B cell (primary cell): ENCODE results near the gene ZNF141. TPM values are rescaled to one million over a fixed set of nuclear protein-coding genes. Genes with fewer than 3 reads are reported as not detected.
"Not testable (repeated sequence)": the region's sequence is repeated elsewhere in the genome, so short reads cannot be mapped to it uniquely, and the experiment has no call there.

Experiments
- ATAC-seq: fragments of 200-7000 bp; cut with Tn5 transposase; one replicate; pipeline ENCODE4 v1.10.0; 2021; ENCODE audit warnings: low read depth, mild to moderate bottlenecking, moderate number of reproducible peaks, moderate library complexity
- CTCF ChIA-PET: fragments of 350-600 bp; sonication (Branson Sonifier 250); formaldehyde crosslinking; loops from one replicate; lab custom pipeline; 2021; ENCODE audit warnings: antibody characterized with exemption, inconsistent platforms; lab: Charles Lee
- POLR2A ChIA-PET: fragments of 350-600 bp; sonication (Branson Sonifier 250); formaldehyde crosslinking; loops from one replicate; lab custom pipeline; 2021; ENCODE audit warnings: antibody characterized with exemption; lab: Charles Lee
- DNase-seq: peaks from one replicate; pipeline ENCODE4 v3.0.0; 2013
- H2AFZ ChIP-seq: 2 replicates; pipeline ENCODE4 v1.6.1; 2012; ENCODE audit warnings: mild to moderate bottlenecking, low read depth, low read length; ENCODE audit not compliant: insufficient read depth, poor library complexity, severe bottlenecking
- H3K27ac ChIP-seq, 2 donors: 1 replicate in 1 of 2; 2 replicates in 1 of 2; pipeline ENCODE4 v1.5.1; 2012 to 2013; ENCODE audit warnings: low read length in 2 of 2, mild to moderate bottlenecking in 2 of 2, moderate library complexity in 1 of 2
- H3K27me3 ChIP-seq, 4 experiments: fragments of 200-600 bp in 1 of 4; sonication (generic) in 1 of 4; replicated peaks in 1 of 4; 1 replicate in 2 of 4; 2 replicates in 2 of 4; pipeline versions ENCODE4 v1.6.1 to v1.7.0; 2013 to 2016; ENCODE audit warnings: low read length in 3 of 4, mild to moderate bottlenecking in 2 of 4, mixed read lengths in 1 of 4, moderate library complexity in 1 of 4; ENCODE audit not compliant: insufficient read depth in 4 of 4, control insufficient read depth in 3 of 4; ENCODE audit errors: control extremely low read depth in 1 of 4
- H3K36me3 ChIP-seq, 2 experiments: replicated peaks in 1 of 2; 1 replicate in 1 of 2; 2 replicates in 1 of 2; pipeline versions ENCODE4 v1.6.1 to v1.7.1; 2013; ENCODE audit warnings: low read length in 1 of 2; ENCODE audit not compliant: insufficient read depth in 2 of 2, control insufficient read depth in 1 of 2; ENCODE audit errors: control extremely low read depth in 1 of 2, extremely low read depth in 1 of 2
- H3K4me1 ChIP-seq, 2 donors: fragments of 200-600 bp in 1 of 2; sonication (generic) in 1 of 2; 1 replicate in 1 of 2; 2 replicates in 1 of 2; pipeline versions ENCODE4 v1.5.1 to v1.6.1; 2013 to 2017; ENCODE audit warnings: low read length in 2 of 2; ENCODE audit not compliant: control insufficient read depth in 2 of 2, insufficient read depth in 2 of 2
- H3K4me2 ChIP-seq: replicated peaks from 2 replicates; pipeline ENCODE3; 2012; ENCODE audit warnings: mild to moderate bottlenecking, low read depth, low read length; ENCODE audit not compliant: poor library complexity, severe bottlenecking
- H3K4me3 ChIP-seq, 5 experiments: fragments of 200-600 bp in 1 of 5; sonication (generic) in 1 of 5; 1 replicate in 3 of 5; 2 replicates in 2 of 5; pipeline versions ENCODE4 v1.5.1 to v1.7.0; 2011 to 2016; ENCODE audit warnings: low read length in 4 of 5, mild to moderate bottlenecking in 4 of 5, low read depth in 2 of 5, control low read depth in 1 of 5, moderate library complexity in 1 of 5; ENCODE audit not compliant: insufficient read depth in 1 of 5; ENCODE audit errors: control extremely low read depth in 1 of 5, extremely low read depth in 1 of 5
- H3K79me2 ChIP-seq: fragments of 200-600 bp; sonication (generic); one replicate; pipeline ENCODE4 v1.6.0; 2016; ENCODE audit warnings: low read length; ENCODE audit not compliant: control insufficient read depth, insufficient read depth
- H3K9ac ChIP-seq: fragments of 200-600 bp; sonication (generic); 2 replicates; pipeline ENCODE4 v1.6.1; 2017; ENCODE audit warnings: mild to moderate bottlenecking, low read length, moderate library complexity
- H3K9me3 ChIP-seq, 3 donors: one replicate each; pipeline versions ENCODE4 v1.6.1 to v1.7.1; 2013; ENCODE audit warnings: low read length in 2 of 3; ENCODE audit not compliant: control insufficient read depth in 2 of 3, insufficient read depth in 1 of 3; ENCODE audit errors: control extremely low read depth in 1 of 3
- H4K20me1 ChIP-seq: 2 replicates; pipeline ENCODE4 v1.6.0; 2012; ENCODE audit warnings: mild to moderate bottlenecking, low read length; ENCODE audit not compliant: insufficient read depth, control insufficient read depth, poor library complexity, severe bottlenecking
- H3K27ac Mint-ChIP-seq: one replicate; pipeline ENCODE4 v1.8.0; 2021; ENCODE audit warnings: mixed read lengths
- H3K27me3 Mint-ChIP-seq: one replicate; pipeline ENCODE4 v1.8.0; 2021; ENCODE audit warnings: mixed read lengths
- H3K4me1 Mint-ChIP-seq: one replicate; pipeline ENCODE4 v1.8.0; 2021; ENCODE audit warnings: mixed read lengths
- H3K4me3 Mint-ChIP-seq: one replicate; pipeline ENCODE4 v1.8.0; 2021; ENCODE audit warnings: mixed read lengths
- H3K9me3 Mint-ChIP-seq: one replicate; pipeline ENCODE4 v1.8.0; 2022; ENCODE audit warnings: mixed read lengths; ENCODE audit not compliant: insufficient read depth
- EZH2 ChIP-seq: IDR thresholded peaks from 2 replicates; pipeline ENCODE4 v1.6.1; 2012; ENCODE audit warnings: borderline replicate concordance, low read depth, mild to moderate bottlenecking, moderate library complexity, low read length; ENCODE audit not compliant: insufficient read depth, poor library complexity, severe bottlenecking
- WGBS: methylation state at CpG from one replicate; pipeline ENCODE4 v1.1.5; 2013; ENCODE audit warnings: missing lambda C conversion rate; ENCODE audit not compliant: insufficient coverage; 5-methylcytosine and 5-hydroxymethylcytosine counted together
- intact Hi-C: fragments of 100-400 bp; cut with micrococcal nuclease; formaldehyde crosslinking; loops from one replicate; pipeline ENCODE4 v1.10.0; 2022
- polyA plus RNA-seq: library from polyadenylated mRNA; depleted of rRNA; stranded (reverse); fragments of >200 nt; gene quantifications from 2 replicates; pipeline ENCODE4 v1.2.3, GENCODE V29; 2012
- total RNA-seq, 2 donors: library from RNA; stranded (reverse); fragments of 120-200 nt in 1 of 2; gene quantifications; 1 replicate in 1 of 2; 2 replicates in 1 of 2; pipeline versions ENCODE4 v1.2.3 to v1.2.4, GENCODE V29; 2013 to 2022
- TF ChIP-seq, protein P1 (sequence below): fragments of 200-600 bp; IDR thresholded peaks from one replicate; pipeline ENCODE4 v1.8.0; 2022; ENCODE audit warnings: antibody characterized with exemption, mild to moderate bottlenecking

ZNF141 gene
- total and polyA plus RNA-seq, 2 donors (not counting 1 experiment from before 2014, with no cell fraction given), result 8.0 to 68.1 TPM

DNA sequence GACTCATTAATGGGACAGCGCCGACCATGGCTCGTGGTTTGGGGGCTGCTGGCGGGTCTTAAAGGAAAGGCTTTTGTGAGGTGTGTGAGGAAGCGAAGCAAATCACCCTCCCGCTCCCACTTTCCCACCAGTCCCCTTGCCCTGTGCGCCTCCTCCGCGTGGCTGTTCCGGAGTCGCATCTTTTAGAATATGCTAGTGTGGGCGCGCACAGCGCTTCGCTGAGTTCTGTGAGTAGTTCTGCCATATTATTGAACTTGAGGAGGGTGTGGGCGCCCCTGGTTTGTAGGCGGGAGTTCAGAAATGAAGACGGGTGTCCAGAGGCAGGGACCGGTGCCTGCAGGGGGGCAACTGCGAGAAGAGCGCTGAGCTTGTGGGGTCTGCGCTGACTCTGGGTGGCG, 49.1 kb downstream of the ZNF141 start:
- H3K9me3 Mint-ChIP-seq, result peaks cover 14% of the 10 kb centered on the region
- H3K27ac Mint-ChIP-seq, result no peak overlapping the region
- Histone ChIP-seq H3K9me3 (peaks cover 10 to 86% (median 81%) of the 10 kb centered on the region in 3 donors), H3K4me2 (no peak overlapping the region), H3K27ac (no peak overlapping the region), H3K4me1 (peaks cover 6 to 8% of the 10 kb centered on the region in 2 donors), H4K20me1 (no peaks in the 10 kb centered on the region), H3K9ac (no peak overlapping the region), H3K4me3 (no peak overlapping the region), H3K79me2 (no peaks in the 10 kb centered on the region), H3K36me3 (no peaks in the 10 kb centered on the region), H2AFZ (no peak overlapping the region), H3K27me3 (no peaks in the 10 kb centered on the region)
- H3K4me1 Mint-ChIP-seq, result peaks cover 9% of the 10 kb centered on the region
- ChIA-PET POLR2A (no interaction called here), CTCF (no interaction called here)
- TF ChIP-seq EZH2, result no peak
- TF ChIP-seq, protein P1, sequence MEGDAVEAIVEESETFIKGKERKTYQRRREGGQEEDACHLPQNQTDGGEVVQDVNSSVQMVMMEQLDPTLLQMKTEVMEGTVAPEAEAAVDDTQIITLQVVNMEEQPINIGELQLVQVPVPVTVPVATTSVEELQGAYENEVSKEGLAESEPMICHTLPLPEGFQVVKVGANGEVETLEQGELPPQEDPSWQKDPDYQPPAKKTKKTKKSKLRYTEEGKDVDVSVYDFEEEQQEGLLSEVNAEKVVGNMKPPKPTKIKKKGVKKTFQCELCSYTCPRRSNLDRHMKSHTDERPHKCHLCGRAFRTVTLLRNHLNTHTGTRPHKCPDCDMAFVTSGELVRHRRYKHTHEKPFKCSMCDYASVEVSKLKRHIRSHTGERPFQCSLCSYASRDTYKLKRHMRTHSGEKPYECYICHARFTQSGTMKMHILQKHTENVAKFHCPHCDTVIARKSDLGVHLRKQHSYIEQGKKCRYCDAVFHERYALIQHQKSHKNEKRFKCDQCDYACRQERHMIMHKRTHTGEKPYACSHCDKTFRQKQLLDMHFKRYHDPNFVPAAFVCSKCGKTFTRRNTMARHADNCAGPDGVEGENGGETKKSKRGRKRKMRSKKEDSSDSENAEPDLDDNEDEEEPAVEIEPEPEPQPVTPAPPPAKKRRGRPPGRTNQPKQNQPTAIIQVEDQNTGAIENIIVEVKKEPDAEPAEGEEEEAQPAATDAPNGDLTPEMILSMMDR, result no peak
- H3K4me3 Mint-ChIP-seq, result no peak overlapping the region
- WGBS, result 41% methylated on average over 19 of the region's 23 CpGs
- intact Hi-C loops, result no loop called here
- DNase-seq (no peak), ATAC-seq (no peak)
- H3K27me3 Mint-ChIP-seq, result no peaks in the 10 kb centered on the region

DNA sequence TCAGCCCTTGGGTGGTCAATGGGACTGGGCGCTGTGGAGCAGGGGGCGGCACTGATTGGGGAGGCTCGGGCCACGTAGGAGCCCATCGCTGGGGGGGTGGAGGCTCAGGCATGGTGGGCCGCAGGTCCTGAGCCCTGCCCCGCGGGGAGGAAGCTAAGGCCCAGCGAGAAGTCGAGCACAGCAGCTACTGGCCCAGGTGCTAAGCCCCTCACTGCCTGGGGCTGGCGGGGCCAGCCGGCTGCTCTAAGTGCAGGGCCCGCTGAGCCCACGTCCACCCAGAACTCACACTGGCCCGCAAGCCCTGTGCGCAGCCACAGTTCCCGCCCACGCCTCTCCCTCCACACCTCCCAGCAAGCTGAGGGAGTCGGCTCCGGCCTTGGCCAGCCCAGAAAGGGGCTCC, 66.4 kb downstream of the ZNF141 start:
- ChIA-PET CTCF (no interaction called here), POLR2A (no interaction called here)
- H3K4me3 ChIP-seq, result no peak overlapping the region
- H3K27ac Mint-ChIP-seq, result no peak overlapping the region
- no peak overlapping the region for H3K4me3 Mint-ChIP-seq
- TF ChIP-seq EZH2, result no peak
- TF ChIP-seq, protein P1, result no peak
- DNase-seq, result no peak
- H2AFZ ChIP-seq, result no peak overlapping the region
- no peak overlapping the region for H3K9ac ChIP-seq
- WGBS, result 98% methylated on average over 18 of the region's 20 CpGs
- no peaks in the 10 kb centered on the region for H3K4me1 ChIP-seq
- no peak overlapping the region for H3K27ac ChIP-seq
- H4K20me1 ChIP-seq, result no peaks in the 10 kb centered on the region
- H3K79me2 ChIP-seq, result no peaks in the 10 kb centered on the region
- H3K27me3 ChIP-seq, result peaks cover 0 to 2% (median 0%) of the 10 kb centered on the region in 4 experiments
- H3K4me2 ChIP-seq, result no peak overlapping the region
- no peaks in the 10 kb centered on the region for H3K27me3 Mint-ChIP-seq
- ATAC-seq, result no peak
- intact Hi-C loops, result no loop called here
- peaks cover 29% of the 10 kb centered on the region for H3K9me3 Mint-ChIP-seq
- H3K9me3 ChIP-seq, result peaks cover 0 to 68% (median 15%) of the 10 kb centered on the region in 3 donors
- H3K36me3 ChIP-seq, result no peaks in the 10 kb centered on the region
- H3K4me1 Mint-ChIP-seq, result no peaks in the 10 kb centered on the region

DNA sequence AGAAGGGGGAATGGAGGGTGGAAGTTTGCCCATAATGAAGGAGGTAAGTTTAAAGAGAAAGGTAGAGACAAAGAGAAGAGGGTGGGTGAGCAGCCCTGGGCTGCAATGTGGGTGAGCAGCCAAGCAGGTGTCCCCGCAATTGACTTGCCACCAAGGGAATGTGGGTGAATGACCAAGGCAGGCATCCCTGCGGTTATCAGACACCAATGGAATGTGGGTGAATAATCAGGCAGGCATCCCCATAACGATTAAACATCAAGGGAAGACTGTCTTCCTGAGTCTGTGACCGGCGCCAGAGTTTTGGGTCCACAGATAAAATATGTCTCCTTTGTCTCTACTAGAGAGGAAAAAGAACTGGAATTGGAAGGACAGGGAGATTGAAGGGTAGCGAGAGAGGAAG, 70.7 kb downstream of the ZNF141 start:
- ATAC-seq, intact Hi-C loops: not testable (repeated sequence)

More for the DNA sequence above, 70.7 kb downstream of the ZNF141 start:
- H3K27me3 Mint-ChIP-seq, H3K4me3 ChIP-seq, H3K27ac Mint-ChIP-seq, DNase-seq, POLR2A ChIA-PET, H3K27ac ChIP-seq, H3K27me3 ChIP-seq, H3K79me2 ChIP-seq, H3K9ac ChIP-seq, H3K36me3 ChIP-seq, H3K4me2 ChIP-seq, H3K4me3 Mint-ChIP-seq, H3K4me1 Mint-ChIP-seq, CTCF ChIA-PET, H3K4me1 ChIP-seq, H4K20me1 ChIP-seq, H2AFZ ChIP-seq: not testable (repeated sequence)
- WGBS, result 100% methylated on average over 3 of the region's 6 CpGs
- H3K9me3 ChIP-seq, result peaks cover 2 to 80% (median 28%) of the 10 kb centered on the region in 3 donors
- H3K9me3 Mint-ChIP-seq, result peaks cover 39% of the 10 kb centered on the region
